K562 (cell line): ENCODE measurements around the gene OR10H5. TPM values are rescaled to one million over a fixed set of nuclear protein-coding genes. Genes with fewer than 3 reads are reported as not detected.

ENCODE experiments used
- polyA plus RNA-seq, 8 experiments: library from polyadenylated mRNA; depleted of rRNA in 4 of 8; stranded (reverse) in 5 of 8; unstranded in 3 of 8; fragments of >200 nt; fragmentation: Nextera tagmentation in 2 of 8; fragmentation: Illumina TruSeq in 1 of 8; extraction: Ambion mirVana in 2 of 8; extraction: Trizol in 1 of 8; gene quantifications; 2 replicates each; pipeline versions ENCODE4 v1.2.1 to v1.2.3, GENCODE V29; 2011 to 2014; ENCODE audit warnings: inconsistent platforms in 1 of 8, missing spikeins in 1 of 8
- total RNA-seq, 7 experiments: library from RNA; depleted of rRNA in 6 of 7; stranded (reverse); fragments of >200 nt in 6 of 7; fragmentation: Illumina TruSeq in 2 of 7; extraction: Trizol in 2 of 7; gene quantifications; 2 replicates each; pipeline versions ENCODE4 v1.2.1 to v1.2.3, GENCODE V29; 2011 to 2021; ENCODE audit warnings: low replicate concordance in 1 of 7

OR10H5 gene
- total and polyA plus RNA-seq, 9 of the 15 experiments (the other 6 are each of a cell fraction or from before 2014, with no cell fraction given), result not detected

Other genes starting within 250 kb of the OR10H5 start
Only the 7 nearest of the 9 such genes appear.
- gene CYP4F3, start 146.8 kb upstream of the OR10H5 start, total RNA-seq (2014; rRNA removed), result not detected in 2 replicates
- gene CYP4F3, start 146.8 kb upstream of the OR10H5 start, total RNA-seq (2014; rRNA removed; fragmentation: Illumina TruSeq; extraction: Trizol), result not detected in 2 replicates
- gene CYP4F3, start 146.8 kb upstream of the OR10H5 start, total RNA-seq (2015; rRNA removed; fragmentation: Illumina TruSeq; extraction: Trizol), result 0.15 and 0.40 TPM in 2 replicates
- gene CYP4F3, start 146.8 kb upstream of the OR10H5 start, total RNA-seq (2021), result 0.16 TPM in 1 of 2 replicates, not detected in the other
- gene CYP4F3, start 146.8 kb upstream of the OR10H5 start, polyA plus RNA-seq (2011; rRNA removed), result 0.19 TPM in 1 of 2 replicates, not detected in the other
- gene CYP4F3, start 146.8 kb upstream of the OR10H5 start, polyA plus RNA-seq (2014; fragmentation: Illumina TruSeq; extraction: Trizol), result not detected in 2 replicates
- under 1 TPM in 1 of 2 experiments, not detected in 1; 0.01 TPM for gene CYP4F3, start 146.8 kb upstream of the OR10H5 start, polyA plus RNA-seq (2014; fragmentation: Nextera tagmentation; extraction: Ambion mirVana)
- gene CYP4F3, start 146.8 kb upstream of the OR10H5 start, polyA plus RNA-seq (2014; rRNA removed), result not detected in 2 replicates
- not detected in 2 replicates for gene CYP4F12, start 114.6 kb upstream of the OR10H5 start, total RNA-seq (2014; rRNA removed)
- not detected in 2 replicates for gene CYP4F12, start 114.6 kb upstream of the OR10H5 start, total RNA-seq (2014; rRNA removed; fragmentation: Illumina TruSeq; extraction: Trizol)
- gene CYP4F12, start 114.6 kb upstream of the OR10H5 start, total RNA-seq (2015; rRNA removed; fragmentation: Illumina TruSeq; extraction: Trizol), result not detected in 2 replicates
- gene CYP4F12, start 114.6 kb upstream of the OR10H5 start, total RNA-seq (2021), result not detected in 2 replicates
- gene CYP4F12, start 114.6 kb upstream of the OR10H5 start, polyA plus RNA-seq (2011; rRNA removed), result not detected in 2 replicates
- not detected in 2 replicates for gene CYP4F12, start 114.6 kb upstream of the OR10H5 start, polyA plus RNA-seq (2014; fragmentation: Illumina TruSeq; extraction: Trizol)
- gene CYP4F12, start 114.6 kb upstream of the OR10H5 start, polyA plus RNA-seq (2014; fragmentation: Nextera tagmentation; extraction: Ambion mirVana), result not detected
- gene CYP4F12, start 114.6 kb upstream of the OR10H5 start, polyA plus RNA-seq (2014; rRNA removed), result not detected in 2 replicates
- not detected in 2 replicates for gene OR10H2, start 59.6 kb upstream of the OR10H5 start, total RNA-seq (2014; rRNA removed)
- not detected in 2 replicates for gene OR10H2, start 59.6 kb upstream of the OR10H5 start, total RNA-seq (2014; rRNA removed; fragmentation: Illumina TruSeq; extraction: Trizol)
- not detected in 2 replicates for gene OR10H2, start 59.6 kb upstream of the OR10H5 start, total RNA-seq (2015; rRNA removed; fragmentation: Illumina TruSeq; extraction: Trizol)
- gene OR10H2, start 59.6 kb upstream of the OR10H5 start, total RNA-seq (2021), result not detected in 2 replicates
- not detected in 2 replicates for gene OR10H2, start 59.6 kb upstream of the OR10H5 start, polyA plus RNA-seq (2011; rRNA removed)
- not detected in 2 replicates for gene OR10H2, start 59.6 kb upstream of the OR10H5 start, polyA plus RNA-seq (2014; fragmentation: Illumina TruSeq; extraction: Trizol)
- not detected for gene OR10H2, start 59.6 kb upstream of the OR10H5 start, polyA plus RNA-seq (2014; fragmentation: Nextera tagmentation; extraction: Ambion mirVana)
- gene OR10H2, start 59.6 kb upstream of the OR10H5 start, polyA plus RNA-seq (2014; rRNA removed), result not detected in 2 replicates
- gene OR10H3, start 49.7 kb upstream of the OR10H5 start, total RNA-seq (2014; rRNA removed), result not detected in 2 replicates
- gene OR10H3, start 49.7 kb upstream of the OR10H5 start, total RNA-seq (2014; rRNA removed; fragmentation: Illumina TruSeq; extraction: Trizol), result not detected in 2 replicates
- not detected in 2 replicates for gene OR10H3, start 49.7 kb upstream of the OR10H5 start, total RNA-seq (2015; rRNA removed; fragmentation: Illumina TruSeq; extraction: Trizol)
- gene OR10H3, start 49.7 kb upstream of the OR10H5 start, total RNA-seq (2021), result not detected in 2 replicates
- gene OR10H3, start 49.7 kb upstream of the OR10H5 start, polyA plus RNA-seq (2011; rRNA removed), result not detected in 2 replicates
- gene OR10H3, start 49.7 kb upstream of the OR10H5 start, polyA plus RNA-seq (2014; fragmentation: Illumina TruSeq; extraction: Trizol), result not detected in 2 replicates
- gene OR10H3, start 49.7 kb upstream of the OR10H5 start, polyA plus RNA-seq (2014; fragmentation: Nextera tagmentation; extraction: Ambion mirVana), result not detected
- not detected in 2 replicates for gene OR10H3, start 49.7 kb upstream of the OR10H5 start, polyA plus RNA-seq (2014; rRNA removed)
- not detected in 2 replicates for gene OR10H1, start 28.0 kb downstream of the OR10H5 start, total RNA-seq (2014; rRNA removed)
- not detected in 2 replicates for gene OR10H1, start 28.0 kb downstream of the OR10H5 start, total RNA-seq (2014; rRNA removed; fragmentation: Illumina TruSeq; extraction: Trizol)
- not detected in 2 replicates for gene OR10H1, start 28.0 kb downstream of the OR10H5 start, total RNA-seq (2015; rRNA removed; fragmentation: Illumina TruSeq; extraction: Trizol)
- gene OR10H1, start 28.0 kb downstream of the OR10H5 start, total RNA-seq (2021), result not detected in 2 replicates
- not detected in 2 replicates for gene OR10H1, start 28.0 kb downstream of the OR10H5 start, polyA plus RNA-seq (2011; rRNA removed)
- not detected in 2 replicates for gene OR10H1, start 28.0 kb downstream of the OR10H5 start, polyA plus RNA-seq (2014; fragmentation: Illumina TruSeq; extraction: Trizol)
- gene OR10H1, start 28.0 kb downstream of the OR10H5 start, polyA plus RNA-seq (2014; fragmentation: Nextera tagmentation; extraction: Ambion mirVana), result not detected
- gene OR10H1, start 28.0 kb downstream of the OR10H5 start, polyA plus RNA-seq (2014; rRNA removed), result not detected in 2 replicates
- gene CYP4F2, start 110.4 kb downstream of the OR10H5 start, total RNA-seq (2014; rRNA removed), result 0.32 and 1.8 TPM in 2 replicates
- 0.11 TPM in 1 of 2 replicates, not detected in the other for gene CYP4F2, start 110.4 kb downstream of the OR10H5 start, total RNA-seq (2014; rRNA removed; fragmentation: Illumina TruSeq; extraction: Trizol)
- 0.22 TPM in 1 of 2 replicates, not detected in the other for gene CYP4F2, start 110.4 kb downstream of the OR10H5 start, total RNA-seq (2015; rRNA removed; fragmentation: Illumina TruSeq; extraction: Trizol)
- gene CYP4F2, start 110.4 kb downstream of the OR10H5 start, total RNA-seq (2021), result 0.22 and 0.51 TPM in 2 replicates
- gene CYP4F2, start 110.4 kb downstream of the OR10H5 start, polyA plus RNA-seq (2011; rRNA removed), result 0.26 and 0.56 TPM in 2 replicates
- gene CYP4F2, start 110.4 kb downstream of the OR10H5 start, polyA plus RNA-seq (2014; fragmentation: Illumina TruSeq; extraction: Trizol), result 0.10 and 0.15 TPM in 2 replicates
- gene CYP4F2, start 110.4 kb downstream of the OR10H5 start, polyA plus RNA-seq (2014; fragmentation: Nextera tagmentation; extraction: Ambion mirVana), result not detected
- gene CYP4F2, start 110.4 kb downstream of the OR10H5 start, polyA plus RNA-seq (2014; rRNA removed), result 0.37 and 0.82 TPM in 2 replicates
- not detected in 2 replicates for gene CYP4F11, start 146.9 kb downstream of the OR10H5 start, total RNA-seq (2014; rRNA removed)
- gene CYP4F11, start 146.9 kb downstream of the OR10H5 start, total RNA-seq (2014; rRNA removed; fragmentation: Illumina TruSeq; extraction: Trizol), result not detected in 2 replicates
- gene CYP4F11, start 146.9 kb downstream of the OR10H5 start, total RNA-seq (2015; rRNA removed; fragmentation: Illumina TruSeq; extraction: Trizol), result not detected in 2 replicates
- not detected in 2 replicates for gene CYP4F11, start 146.9 kb downstream of the OR10H5 start, total RNA-seq (2021)
- 0.03 TPM in 1 of 2 replicates, not detected in the other for gene CYP4F11, start 146.9 kb downstream of the OR10H5 start, polyA plus RNA-seq (2011; rRNA removed)
- not detected in 2 replicates for gene CYP4F11, start 146.9 kb downstream of the OR10H5 start, polyA plus RNA-seq (2014; fragmentation: Illumina TruSeq; extraction: Trizol)
- not detected for gene CYP4F11, start 146.9 kb downstream of the OR10H5 start, polyA plus RNA-seq (2014; fragmentation: Nextera tagmentation; extraction: Ambion mirVana)
- gene CYP4F11, start 146.9 kb downstream of the OR10H5 start, polyA plus RNA-seq (2014; rRNA removed), result not detected in 2 replicates